ENCODE measurements around the gene NCKAP5.

DNA sequence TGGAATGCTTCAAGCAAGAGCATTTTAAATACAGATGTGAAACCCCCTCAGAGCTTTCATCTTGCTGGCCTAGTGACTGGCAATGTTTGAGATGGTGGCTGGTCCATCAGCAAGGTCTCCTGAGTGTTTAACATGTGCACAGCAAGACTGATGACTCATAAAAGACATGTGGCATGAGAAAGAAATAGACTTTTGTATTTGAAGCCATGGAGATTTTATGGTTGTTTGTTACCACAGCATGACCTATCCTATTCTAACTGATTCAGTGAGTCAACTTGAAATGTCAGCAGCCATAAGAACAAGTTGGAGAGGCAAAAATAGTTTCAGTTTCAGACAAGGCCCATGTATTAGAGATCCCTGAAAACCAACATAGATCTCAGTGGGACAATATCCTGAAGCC lies 743.5 kb downstream of the NCKAP5 start:
- no peak for TF ChIP-seq CTCF (IDR thresholded peaks at IDR 0.05)
- TF ChIP-seq POLR2A (IDR thresholded peaks at IDR 0.05): no peak
- TF ChIP-seq POLR2AphosphoS5 (IDR thresholded peaks at IDR 0.05; ENCODE audit: insufficient read depth in 1 of 2, low read depth in 1 of 2): no peak

Data from vagina (tissue), 2 donors.